ENCODE results near the gene MAST4. TPM values are rescaled to one million over a fixed set of nuclear protein-coding genes. Genes with fewer than 3 reads are reported as not detected.

The MAST4 gene
- total and polyA plus RNA-seq, 2 of the 8 experiments (the other 6 are each of a cell fraction or from before 2014, with no cell fraction given): 1.5 to 2.6 TPM

DNA sequence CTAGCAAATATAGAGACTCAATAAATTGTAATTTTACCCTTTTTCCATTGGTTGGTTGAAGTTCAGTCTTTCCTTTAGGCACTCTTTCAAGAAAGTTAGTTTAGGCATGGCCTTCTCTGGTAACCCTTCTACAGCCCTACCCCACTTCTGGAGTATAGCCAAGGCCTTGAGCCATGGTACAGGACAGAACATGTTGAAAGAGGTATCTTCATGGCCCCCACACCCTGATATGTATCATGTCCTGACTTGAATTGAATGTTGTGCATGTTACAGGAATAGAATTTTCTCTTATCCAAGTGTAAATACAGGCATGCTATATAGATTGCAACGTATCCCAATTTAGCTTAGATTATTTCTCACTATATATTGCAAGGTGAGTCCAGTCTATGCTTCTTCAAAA lies 424.8 kb downstream of the MAST4 start:
- Histone ChIP-seq H4K20me1 (replicated peaks in 1 of 2; ENCODE audit: control insufficient read depth in 1 of 2, insufficient read depth in 2 of 2, low read length in 2 of 2) (no peaks in the 10 kb centered on the region), H2AFZ (ENCODE audit: low read length) (no peak overlapping the region), H3K4me2 (ENCODE audit: insufficient read depth in 1 of 2, low read depth in 2 of 2, low read length in 2 of 2) (no peak overlapping the region), H4K91ac (replicated peaks; ENCODE audit: insufficient read length, low read length) (no peak overlapping the region), H2BK12ac (ENCODE audit: low read depth, low read length) (no peak overlapping the region), H3K9ac (replicated peaks in 1 of 4; ENCODE audit: extremely low read depth in 1 of 4, low read depth in 3 of 4, low read length in 3 of 4) (no peak overlapping the region), H3K23ac (ENCODE audit: insufficient read length) (no peak overlapping the region), H3K9me3 (ENCODE audit: insufficient read depth in 2 of 2, low read depth in 1 of 2, low read length in 1 of 2) (no peaks in the 10 kb centered on the region), H3K18ac (ENCODE audit: extremely low read depth, low read length) (no peak overlapping the region), H3K79me2 (ENCODE audit: control insufficient read depth in 1 of 2, insufficient read depth in 2 of 2, low read length in 2 of 2) (no peaks in the 10 kb centered on the region), H3K36me3 (ENCODE audit: control insufficient read depth in 2 of 4, insufficient read depth in 4 of 4, low read length in 3 of 4) (no peaks in the 10 kb centered on the region), H2BK120ac (replicated peaks; ENCODE audit: low read depth, low read length) (no peak overlapping the region), H4K5ac (ENCODE audit: insufficient read length, low read depth, low read length) (no peak overlapping the region), H3K4me1 (replicated peaks in 1 of 4; ENCODE audit: control insufficient read depth in 3 of 4, insufficient read depth in 4 of 4, low read length in 3 of 4) (peaks cover 0 to 2% (median 0%) of the 10 kb centered on the region in 4 experiments; a peak in 1 of 7 replicates), H3K79me1 (ENCODE audit: low read depth, low read length) (no peaks in the 10 kb centered on the region), H2BK15ac (ENCODE audit: low read length) (no peak overlapping the region), H3K14ac (ENCODE audit: insufficient read length) (no peak overlapping the region), H3K4ac (replicated peaks; ENCODE audit: insufficient read length, low read depth, low read length) (no peak overlapping the region), H2AK5ac (ENCODE audit: low read depth, low read length) (no peak overlapping the region), H4K8ac (ENCODE audit: extremely low read depth, insufficient read depth, low read length) (no peak overlapping the region), H3K56ac (replicated peaks; ENCODE audit: insufficient read length, low read depth, low read length) (no peak overlapping the region), H2BK5ac (ENCODE audit: low read depth, low read length) (no peak overlapping the region), H3K23me2 (ENCODE audit: low read depth, low read length) (no peaks in the 10 kb centered on the region), H3K4me3 (ENCODE audit: extremely low read depth in 1 of 4, insufficient read depth in 2 of 4, low read depth in 3 of 4, low read length in 4 of 4) (no peak overlapping the region), H3K27ac (ENCODE audit: low read depth, low read length) (no peak overlapping the region), H2BK20ac (ENCODE audit: low read length) (no peak overlapping the region), H3K27me3 (replicated peaks in 1 of 4; ENCODE audit: control insufficient read depth in 3 of 4, extremely low read depth in 1 of 4, insufficient read depth in 3 of 4, low read length in 3 of 4) (no peaks in the 10 kb centered on the region)
- 90% methylated on average over 1 of the region's 1 CpG; no CpG with 5 or more reads in 1 of the 2 experiments for WGBS, 2 experiments (ENCODE audit: extremely low coverage in 1 of 2, insufficient coverage in 1 of 2, insufficient read length in 1 of 2, insufficient replicate concordance in 2 of 2, low coverage in 1 of 2, low lambda C conversion rate in 2 of 2, missing lambda C conversion rate in 1 of 2)
- CTCF ChIA-PET (ENCODE audit: partially characterized antibody): no interaction called here
- no peak for DNase-seq (ENCODE audit: low read depth in 1 of 2, low spot score in 2 of 2)
- FAIRE-seq: no peak
- POLR2A ChIA-PET (ENCODE audit: partially characterized antibody): no interaction called here
- TF ChIP-seq POU5F1 (IDR thresholded peaks at IDR 0.05; ENCODE audit: low read depth, low read length): no peak
- TF ChIP-seq EZH2 (IDR thresholded peaks at IDR 0.05; ENCODE audit: low read depth, low read length, severe bottlenecking): no peak
- TF ChIP-seq NANOG (IDR thresholded peaks at IDR 0.05; ENCODE audit: insufficient read depth, low read depth, low read length, poor library complexity, severe bottlenecking): no peak
- no peak for TF ChIP-seq HDAC2 (IDR thresholded peaks at IDR 0.05; ENCODE audit: borderline replicate concordance in 1 of 2, low read depth in 2 of 2, low read length in 2 of 2)
- no peak for TF ChIP-seq USF2 (IDR thresholded peaks at IDR 0.05; ENCODE audit: low read length)
- TF ChIP-seq JUND (IDR thresholded peaks at IDR 0.05; ENCODE audit: low read length): no peak
- TF ChIP-seq TEAD4 (IDR thresholded peaks at IDR 0.05; ENCODE audit: low read depth, low read length): no peak
- TF ChIP-seq ASH2L (IDR thresholded peaks at IDR 0.05; ENCODE audit: low read length): no peak
- TF ChIP-seq JUN (IDR thresholded peaks at IDR 0.05; ENCODE audit: low read depth, low read length): no peak
- TF ChIP-seq RNF2 (IDR thresholded peaks at IDR 0.05; ENCODE audit: borderline replicate concordance, low read depth, low read length, missing control alignments, poor library complexity, severe bottlenecking): no peak
- TF ChIP-seq RBBP5 (IDR thresholded peaks at IDR 0.05; ENCODE audit: borderline replicate concordance, low read depth, low read length): no peak
- no peak for TF ChIP-seq CBX5 (IDR thresholded peaks at IDR 0.05; ENCODE audit: low read depth, low read length)
- TF ChIP-seq, protein P1, sequence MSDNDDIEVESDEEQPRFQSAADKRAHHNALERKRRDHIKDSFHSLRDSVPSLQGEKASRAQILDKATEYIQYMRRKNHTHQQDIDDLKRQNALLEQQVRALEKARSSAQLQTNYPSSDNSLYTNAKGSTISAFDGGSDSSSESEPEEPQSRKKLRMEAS (IDR thresholded peaks at IDR 0.05): no peak

Measured in H1 (cell line).